ENCODE measurements around the gene ABTB2.

ABTB2 gene

GRCh38 chr11:34315394-34315793, 42.4 kb downstream of the ABTB2 start:
- 96% methylated on average over 7 of the region's 7 CpGs for WGBS
- peaks cover 8% of the 10 kb centered on the region for H3K4me1 ChIP-seq (ENCODE audit: insufficient read depth, low read length)
- no peak overlapping the region for H3K4me3 ChIP-seq (ENCODE audit: low read length)
- no peak overlapping the region for H3K9ac ChIP-seq (ENCODE audit: low read depth, low read length)
- no peaks in the 10 kb centered on the region for H3K9me3 ChIP-seq (ENCODE audit: insufficient read depth, low read depth, low read length)
- H3K27ac ChIP-seq (ENCODE audit: low read depth, low read length): no peak overlapping the region
- no peaks in the 10 kb centered on the region for H3K36me3 ChIP-seq (ENCODE audit: insufficient read depth, low read length)
- no peaks in the 10 kb centered on the region for H3K27me3 ChIP-seq (ENCODE audit: insufficient read depth, low read length)

- Histone ChIP-seq H3K27ac (ENCODE audit: low read depth, low read length) (no peak overlapping the region), H3K36me3 (ENCODE audit: insufficient read depth, low read length) (no peaks in the 10 kb centered on the region), H3K9me3 (ENCODE audit: insufficient read depth, low read depth, low read length) (no peaks in the 10 kb centered on the region), H3K4me1 (ENCODE audit: insufficient read depth, low read length) (peaks cover 12% of the 10 kb centered on the region), H3K9ac (ENCODE audit: low read depth, low read length) (no peak overlapping the region), H3K4me3 (ENCODE audit: low read length) (no peak overlapping the region), H3K27me3 (ENCODE audit: insufficient read depth, low read length) (no peaks in the 10 kb centered on the region)
- WGBS: 93% methylated on average over 10 of the region's 10 CpGs
Measured at GRCh38 chr11:34314936-34315335, 42.9 kb downstream of the ABTB2 start.

- Histone ChIP-seq H3K9me3 (ENCODE audit: insufficient read depth, low read depth, low read length) (no peaks in the 10 kb centered on the region), H3K36me3 (ENCODE audit: insufficient read depth, low read length) (no peaks in the 10 kb centered on the region), H3K4me3 (ENCODE audit: low read length) (no peak overlapping the region), H3K27me3 (ENCODE audit: insufficient read depth, low read length) (no peaks in the 10 kb centered on the region), H3K4me1 (ENCODE audit: insufficient read depth, low read length) (peaks cover 20% of the 10 kb centered on the region), H3K9ac (ENCODE audit: low read depth, low read length) (no peak overlapping the region), H3K27ac (ENCODE audit: low read depth, low read length) (no peak overlapping the region)
- 95% methylated on average over 6 of the region's 6 CpGs for WGBS
Measured at GRCh38 chr11:34314176-34314575, 43.6 kb downstream of the ABTB2 start.

- Histone ChIP-seq H3K4me1 (ENCODE audit: insufficient read depth, low read length) (peaks cover 23% of the 10 kb centered on the region), H3K36me3 (ENCODE audit: insufficient read depth, low read length) (no peaks in the 10 kb centered on the region), H3K27me3 (ENCODE audit: insufficient read depth, low read length) (no peaks in the 10 kb centered on the region), H3K4me3 (ENCODE audit: low read length) (no peak overlapping the region), H3K27ac (ENCODE audit: low read depth, low read length) (no peak overlapping the region), H3K9me3 (ENCODE audit: insufficient read depth, low read depth, low read length) (no peaks in the 10 kb centered on the region), H3K9ac (ENCODE audit: low read depth, low read length) (no peak overlapping the region)
- 90% methylated on average over 6 of the region's 6 CpGs for WGBS
Measured at GRCh38 chr11:34313099-34313517, 44.7 kb downstream of the ABTB2 start.

GRCh38 chr11:34311126-34311525, 46.7 kb downstream of the ABTB2 start:
- Histone ChIP-seq H3K4me1 (ENCODE audit: insufficient read depth, low read length) (peaks cover 26% of the 10 kb centered on the region), H3K4me3 (ENCODE audit: low read length) (no peak overlapping the region), H3K36me3 (ENCODE audit: insufficient read depth, low read length) (no peaks in the 10 kb centered on the region), H3K27me3 (ENCODE audit: insufficient read depth, low read length) (no peaks in the 10 kb centered on the region), H3K9me3 (ENCODE audit: insufficient read depth, low read depth, low read length) (no peaks in the 10 kb centered on the region), H3K9ac (ENCODE audit: low read depth, low read length) (no peak overlapping the region), H3K27ac (ENCODE audit: low read depth, low read length) (no peak overlapping the region)
- WGBS: 94% methylated on average over 4 of the region's 4 CpGs

GRCh38 chr11:34309965-34310364, 47.8 kb downstream of the ABTB2 start:
- no peaks in the 10 kb centered on the region for H3K27me3 ChIP-seq (ENCODE audit: insufficient read depth, low read length)
- peaks cover 22% of the 10 kb centered on the region for H3K4me1 ChIP-seq (ENCODE audit: insufficient read depth, low read length)
- H3K36me3 ChIP-seq (ENCODE audit: insufficient read depth, low read length): no peaks in the 10 kb centered on the region
- 33% methylated on average over 6 of the region's 6 CpGs for WGBS
- H3K27ac ChIP-seq (ENCODE audit: low read depth, low read length): no peak overlapping the region
- H3K4me3 ChIP-seq (ENCODE audit: low read length): no peak overlapping the region
- no peaks in the 10 kb centered on the region for H3K9me3 ChIP-seq (ENCODE audit: insufficient read depth, low read depth, low read length)
- no peak overlapping the region for H3K9ac ChIP-seq (ENCODE audit: low read depth, low read length)

- no peak overlapping the region for H3K27ac ChIP-seq (ENCODE audit: low read depth, low read length)
- H3K4me3 ChIP-seq (ENCODE audit: low read length): no peak overlapping the region
- H3K9ac ChIP-seq (ENCODE audit: low read depth, low read length): no peak overlapping the region
- no peaks in the 10 kb centered on the region for H3K27me3 ChIP-seq (ENCODE audit: insufficient read depth, low read length)
- H3K36me3 ChIP-seq (ENCODE audit: insufficient read depth, low read length): no peaks in the 10 kb centered on the region
- no peaks in the 10 kb centered on the region for H3K9me3 ChIP-seq (ENCODE audit: insufficient read depth, low read depth, low read length)
- WGBS: 84% methylated on average over 8 of the region's 8 CpGs
- H3K4me1 ChIP-seq (ENCODE audit: insufficient read depth, low read length): peaks cover 22% of the 10 kb centered on the region
Measured at GRCh38 chr11:34308913-34309585, 48.8 kb downstream of the ABTB2 start.

- no peak overlapping the region for H3K9ac ChIP-seq (ENCODE audit: low read depth, low read length)
- no peak overlapping the region for H3K4me3 ChIP-seq (ENCODE audit: low read length)
- no peaks in the 10 kb centered on the region for H3K27me3 ChIP-seq (ENCODE audit: insufficient read depth, low read length)
- peaks cover 22% of the 10 kb centered on the region for H3K4me1 ChIP-seq (ENCODE audit: insufficient read depth, low read length)
- H3K27ac ChIP-seq (ENCODE audit: low read depth, low read length): no peak overlapping the region
- H3K9me3 ChIP-seq (ENCODE audit: insufficient read depth, low read depth, low read length): no peaks in the 10 kb centered on the region
- WGBS: 91% methylated on average over 7 of the region's 7 CpGs
- no peaks in the 10 kb centered on the region for H3K36me3 ChIP-seq (ENCODE audit: insufficient read depth, low read length)
Measured at GRCh38 chr11:34308049-34308912, 49.5 kb downstream of the ABTB2 start.

- 100% methylated on average over 1 of the region's 1 CpG for WGBS
- Histone ChIP-seq H3K9me3 (ENCODE audit: insufficient read depth, low read depth, low read length) (no peaks in the 10 kb centered on the region), H3K4me1 (ENCODE audit: insufficient read depth, low read length) (peaks cover 22% of the 10 kb centered on the region), H3K9ac (ENCODE audit: low read depth, low read length) (no peak overlapping the region), H3K4me3 (ENCODE audit: low read length) (no peak overlapping the region), H3K27me3 (ENCODE audit: insufficient read depth, low read length) (no peaks in the 10 kb centered on the region), H3K36me3 (ENCODE audit: insufficient read depth, low read length) (no peaks in the 10 kb centered on the region), H3K27ac (ENCODE audit: low read depth, low read length) (no peak overlapping the region)
Measured at GRCh38 chr11:34305780-34306179, 52.0 kb downstream of the ABTB2 start.

GRCh38 chr11:34305193-34305592, 52.6 kb downstream of the ABTB2 start:
- peaks cover 19% of the 10 kb centered on the region for H3K4me1 ChIP-seq (ENCODE audit: insufficient read depth, low read length)
- WGBS: 87% methylated on average over 7 of the region's 7 CpGs

GRCh38 chr11:34303028-34303570, 54.7 kb downstream of the ABTB2 start:
- Histone ChIP-seq H3K9ac (ENCODE audit: low read depth, low read length) (no peak overlapping the region), H3K27ac (ENCODE audit: low read depth, low read length) (no peak overlapping the region), H3K9me3 (ENCODE audit: insufficient read depth, low read depth, low read length) (no peaks in the 10 kb centered on the region), H3K4me3 (ENCODE audit: low read length) (no peak overlapping the region), H3K4me1 (ENCODE audit: insufficient read depth, low read length) (peaks cover 22% of the 10 kb centered on the region), H3K36me3 (ENCODE audit: insufficient read depth, low read length) (no peaks in the 10 kb centered on the region), H3K27me3 (ENCODE audit: insufficient read depth, low read length) (no peaks in the 10 kb centered on the region)
- WGBS: 90% methylated on average over 3 of the region's 4 CpGs

More at GRCh38 chr11:34305193-34305592, 52.6 kb downstream of the ABTB2 start:
- Histone ChIP-seq H3K9ac (ENCODE audit: low read depth, low read length) (no peak overlapping the region), H3K27me3 (ENCODE audit: insufficient read depth, low read length) (no peaks in the 10 kb centered on the region), H3K36me3 (ENCODE audit: insufficient read depth, low read length) (no peaks in the 10 kb centered on the region), H3K9me3 (ENCODE audit: insufficient read depth, low read depth, low read length) (no peaks in the 10 kb centered on the region), H3K27ac (ENCODE audit: low read depth, low read length) (no peak overlapping the region), H3K4me3 (ENCODE audit: low read length) (no peak overlapping the region)
